Ovary (tissue), 3 donors: Measurements from ENCODE around the gene LMTK3.

Source experiments
- CTCF ChIP-seq, 3 donors: fragments of 450-650 bp in 2 of 3; fragments of 200-600 bp in 1 of 3; IDR thresholded peaks; one replicate each; pipeline versions ENCODE4 v1.5.1 to v1.8.0; 2016 to 2022; ENCODE audit warnings: antibody characterized with exemption in 3 of 3, mild to moderate bottlenecking in 1 of 3
- POLR2A ChIP-seq: fragments of 450-650 bp; IDR thresholded peaks from one replicate; pipeline ENCODE4 v1.6.1; 2017; ENCODE audit warnings: antibody characterized with exemption, mild to moderate bottlenecking, moderate library complexity
- donor health status: DM: no; HTN: no; CAD: no.

GRCh38 chr19:48510421-48511268 lies 990 bp downstream of the LMTK3 start:
- no peak for TF ChIP-seq CTCF (IDR thresholded peaks at IDR 0.05)
- TF ChIP-seq POLR2A = no peak
